ENCODE results near the gene KPNB1.

Gene KPNB1

GRCh38 chr17:47711366-47712099, 61.8 kb downstream of the KPNB1 start:
- peak in 1 of 2 donors; percentile 46 for DNase-seq (ENCODE audit: low read depth in 2 of 2)

DNA sequence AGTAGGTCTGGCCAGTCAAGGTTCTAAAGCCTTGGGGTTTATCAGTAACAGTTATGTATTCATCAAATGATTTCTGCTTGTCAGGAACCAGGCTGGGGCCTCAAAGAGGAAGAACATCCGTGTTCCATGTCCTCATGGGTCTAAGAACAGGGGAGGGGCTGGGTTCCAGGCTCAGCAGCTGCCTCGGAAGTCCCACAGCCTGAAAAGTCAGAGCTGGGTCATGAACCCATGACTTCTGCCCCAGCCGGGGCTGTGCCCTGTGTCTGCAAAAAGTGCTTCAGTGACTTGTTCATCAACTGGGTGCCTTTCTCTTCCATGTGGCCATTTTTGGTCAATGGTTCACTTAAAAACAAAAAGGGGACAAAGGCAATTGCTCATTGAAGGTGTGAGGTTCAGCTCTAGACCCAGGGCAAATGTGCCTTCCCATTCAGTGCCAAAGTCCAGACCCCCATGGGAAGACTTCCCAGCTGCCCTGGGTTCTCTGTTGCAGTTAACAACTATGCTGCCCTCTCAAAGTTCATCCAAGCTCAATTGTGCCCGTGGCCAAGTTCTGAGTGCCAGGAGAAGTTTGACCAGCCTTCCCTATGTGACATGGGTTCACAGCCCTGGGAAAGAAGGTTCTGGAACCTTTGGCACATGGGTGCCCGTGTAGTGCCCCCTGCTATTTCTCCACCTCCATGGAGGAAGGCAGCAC, 62.8 kb downstream of the KPNB1 start:
- DNase-seq (ENCODE audit: low read depth in 2 of 2) = no peak

GRCh38 chr17:47713980-47714700, 64.4 kb downstream of the KPNB1 start:
- no peak for DNase-seq (ENCODE audit: low read depth in 2 of 2)

DNA sequence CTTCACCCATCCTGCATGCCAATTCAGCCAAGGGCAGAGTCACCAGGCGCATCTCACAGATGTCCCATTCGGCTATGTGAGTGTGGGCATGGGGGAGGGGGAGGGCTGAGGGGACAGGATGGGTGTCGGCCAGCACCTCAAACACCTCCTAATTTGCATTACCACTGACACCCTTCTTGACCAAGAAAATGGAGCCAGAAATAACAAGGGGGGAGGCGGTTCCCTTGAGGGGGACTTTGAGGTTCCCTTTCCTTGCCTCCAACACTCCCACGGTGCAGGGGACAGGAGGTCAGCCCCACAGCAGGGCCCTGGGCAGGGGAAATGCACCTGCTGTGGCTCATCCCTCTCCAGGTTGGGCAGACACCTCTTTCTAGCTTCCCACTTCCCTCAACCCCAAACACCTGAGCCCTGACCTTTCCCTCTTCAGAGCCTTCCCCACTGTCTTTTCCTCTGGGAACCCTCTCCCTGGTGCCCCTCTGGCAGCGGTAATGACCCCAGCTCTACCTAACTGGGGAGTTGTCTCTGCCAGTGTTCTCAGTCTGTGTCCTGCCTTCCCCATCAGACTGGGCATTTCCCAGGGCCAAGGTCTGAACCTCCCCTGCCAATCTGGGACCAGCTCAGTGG, 65.2 kb downstream of the KPNB1 start:
- DNase-seq (ENCODE audit: low read depth in 2 of 2) = no peak

- no peak for DNase-seq (ENCODE audit: low read depth in 2 of 2)
Observed at GRCh38 chr17:47715669-47716325, 66.1 kb downstream of the KPNB1 start.

DNA sequence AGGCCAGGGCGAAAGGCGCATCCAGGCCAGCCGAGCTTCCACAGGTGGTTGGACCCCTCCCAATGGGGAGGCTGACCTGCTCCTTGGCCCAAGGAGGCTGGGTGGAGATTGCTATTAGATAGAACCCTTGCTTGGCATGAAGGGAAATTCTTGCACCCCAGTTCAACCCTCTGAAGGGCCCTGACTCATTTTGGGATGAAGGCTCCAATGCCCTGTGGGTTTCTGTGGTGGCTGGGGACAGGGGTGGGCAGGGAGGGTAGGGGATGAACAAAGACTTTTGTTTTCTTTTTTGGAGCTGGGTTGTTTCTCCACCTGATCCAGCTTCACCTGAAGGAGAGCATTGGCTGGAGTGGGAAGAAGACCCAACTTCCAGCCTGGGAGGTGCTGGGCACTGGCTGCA, 66.7 kb downstream of the KPNB1 start:
- DNase-seq (ENCODE audit: low read depth in 2 of 2) = no peak

DNA sequence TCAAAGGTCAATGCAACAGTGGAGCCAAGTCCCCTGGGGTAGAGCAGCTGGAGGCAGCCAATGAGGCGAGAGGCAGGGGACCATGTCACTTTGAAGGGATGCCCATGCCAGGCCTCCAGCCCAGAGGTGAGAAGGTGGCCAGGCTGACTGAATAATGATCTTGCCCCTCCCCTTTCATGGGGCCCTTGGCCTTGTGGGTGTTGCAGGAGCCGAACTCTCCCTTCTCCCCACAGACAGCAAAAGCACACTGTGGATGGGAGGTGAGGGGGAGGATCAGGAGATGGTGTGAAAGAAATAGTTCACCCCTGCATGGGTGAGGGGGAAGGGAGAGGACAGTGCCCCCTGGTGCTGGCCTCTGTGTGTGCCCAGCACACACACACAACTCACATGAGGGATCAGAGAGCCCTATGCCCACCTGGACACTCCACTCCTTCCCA, 67.6 kb downstream of the KPNB1 start:
- DNase-seq (ENCODE audit: low read depth in 2 of 2) = peak in 1 of 2 donors; percentile 44

GRCh38 chr17:47717979-47718621, 68.4 kb downstream of the KPNB1 start:
- peak; percentile 65 to 66 for DNase-seq (ENCODE audit: low read depth in 2 of 2)

DNA sequence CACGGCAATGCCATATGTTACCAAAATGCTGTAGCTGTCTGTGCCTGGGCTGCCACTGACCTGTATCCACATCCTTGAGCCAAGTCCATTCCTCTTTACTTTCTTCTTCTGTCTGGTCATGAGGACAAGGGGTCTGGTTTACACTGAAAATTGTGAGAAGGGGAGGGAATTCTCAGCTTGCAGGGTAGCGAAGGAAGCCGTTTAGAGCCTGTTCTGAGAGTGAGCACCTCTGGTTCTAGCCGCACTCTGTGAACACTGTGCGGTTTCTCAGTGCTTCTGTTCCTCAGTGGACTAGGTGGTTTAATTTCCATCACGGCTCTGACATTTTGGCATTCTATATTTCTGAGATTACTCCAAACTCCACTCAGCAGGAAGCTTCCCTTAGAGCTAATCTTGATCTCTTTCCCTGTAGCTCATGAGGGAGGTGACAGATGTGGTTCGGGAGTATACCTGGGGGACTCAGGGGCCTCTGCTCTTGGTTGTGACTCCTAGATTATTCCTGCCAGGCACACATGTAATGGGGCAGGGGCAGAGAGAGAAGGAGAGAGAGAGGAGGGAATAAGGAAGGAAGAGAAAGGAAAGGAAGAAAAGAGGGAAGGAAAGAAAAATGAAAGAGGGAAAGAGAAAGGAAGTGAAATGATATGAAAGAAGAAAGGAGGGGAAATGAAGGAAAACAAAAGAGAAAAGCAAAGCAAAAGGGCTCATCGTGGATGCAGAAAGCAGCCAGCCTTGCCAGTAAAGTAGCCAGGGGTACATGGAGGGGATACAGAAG, 69.1 kb downstream of the KPNB1 start:
- DNase-seq (ENCODE audit: low read depth in 2 of 2) = no peak

- DNase-seq (ENCODE audit: low read depth in 2 of 2) = peak; percentile 68 to 80
Observed at GRCh38 chr17:47719411-47720152, 69.9 kb downstream of the KPNB1 start.

GRCh38 chr17:47720196-47720595, 70.5 kb downstream of the KPNB1 start:
- DNase-seq (ENCODE audit: low read depth in 2 of 2) = no peak

GRCh38 chr17:47720754-47721533, 71.2 kb downstream of the KPNB1 start:
- DNase-seq (ENCODE audit: low read depth in 2 of 2) = peak; percentile 96 to 99

DNA sequence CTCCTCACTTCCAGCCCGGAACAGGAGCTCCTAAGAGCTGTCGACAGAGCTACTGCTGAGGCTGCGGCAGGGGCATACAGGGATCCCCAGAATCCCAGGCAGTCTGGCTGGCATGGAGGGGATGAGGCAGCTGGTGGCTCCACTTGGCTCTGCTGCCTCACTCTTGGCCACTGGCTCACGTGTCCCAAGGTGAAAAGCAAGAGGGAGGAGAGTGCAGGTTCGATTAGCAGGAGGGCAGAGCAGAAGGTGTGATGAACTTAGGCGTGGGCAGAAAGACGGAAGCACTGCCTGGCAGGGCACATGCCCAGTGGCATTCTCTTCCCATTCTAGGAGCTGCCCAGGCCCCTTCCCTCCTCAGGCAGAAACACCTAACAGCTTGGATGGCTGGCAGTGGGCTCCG, 72.0 kb downstream of the KPNB1 start:
- no peak for DNase-seq (ENCODE audit: low read depth in 2 of 2)

DNA sequence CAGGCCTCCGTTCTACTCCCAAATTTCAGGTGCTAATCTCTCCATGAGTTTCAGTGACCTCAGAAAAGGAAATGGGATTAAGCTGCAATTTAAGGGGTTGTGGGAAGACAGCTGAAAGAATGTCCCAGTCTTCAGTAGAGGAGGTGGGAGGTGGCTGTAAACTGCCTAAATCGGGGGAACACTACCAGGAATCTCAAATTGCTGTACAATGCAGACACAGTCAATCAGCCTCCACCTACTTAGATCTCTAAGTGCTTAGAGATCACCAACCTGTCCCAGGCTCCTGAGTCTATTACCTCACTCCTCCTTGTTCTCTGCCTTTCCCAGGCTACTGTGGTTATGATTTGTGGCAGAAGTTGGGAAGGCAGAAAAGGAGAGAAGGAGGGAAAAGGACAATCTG, 75.0 kb downstream of the KPNB1 start:
- DNase-seq (ENCODE audit: low read depth in 2 of 2) = no peak

DNA sequence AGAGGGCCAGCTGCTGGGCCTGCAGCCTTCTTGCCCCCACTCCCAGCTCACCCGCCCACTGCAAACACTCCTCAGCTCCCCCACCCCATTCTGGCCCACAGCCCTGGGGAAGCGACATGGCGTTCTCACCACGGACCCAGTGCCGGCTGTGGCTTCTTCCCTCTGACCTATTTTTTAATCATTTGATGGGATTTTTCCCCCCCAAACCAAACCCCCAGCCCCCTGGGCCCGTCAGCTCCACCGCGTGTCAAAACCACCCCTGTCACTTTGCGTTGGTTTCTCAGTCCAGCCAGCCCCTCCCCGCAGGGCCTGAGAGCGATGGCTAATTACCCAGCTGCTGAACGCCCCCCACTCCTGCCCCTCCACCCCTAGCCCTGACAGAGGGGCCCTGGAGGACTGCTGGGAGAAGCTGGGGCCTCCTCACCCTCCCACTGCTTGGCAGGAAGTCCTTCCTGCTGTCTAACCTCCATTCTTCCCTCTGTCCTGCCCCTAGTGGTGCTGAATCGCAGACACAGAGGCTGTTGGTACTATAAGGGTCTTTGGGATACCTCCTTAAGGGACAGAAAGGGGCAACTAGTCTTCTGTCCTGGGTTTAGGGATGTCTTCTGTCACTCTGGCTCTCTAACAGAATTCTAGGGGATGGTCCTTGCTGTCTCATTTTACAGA, 75.9 kb downstream of the KPNB1 start:
- no peak for DNase-seq (ENCODE audit: low read depth in 2 of 2)

DNA sequence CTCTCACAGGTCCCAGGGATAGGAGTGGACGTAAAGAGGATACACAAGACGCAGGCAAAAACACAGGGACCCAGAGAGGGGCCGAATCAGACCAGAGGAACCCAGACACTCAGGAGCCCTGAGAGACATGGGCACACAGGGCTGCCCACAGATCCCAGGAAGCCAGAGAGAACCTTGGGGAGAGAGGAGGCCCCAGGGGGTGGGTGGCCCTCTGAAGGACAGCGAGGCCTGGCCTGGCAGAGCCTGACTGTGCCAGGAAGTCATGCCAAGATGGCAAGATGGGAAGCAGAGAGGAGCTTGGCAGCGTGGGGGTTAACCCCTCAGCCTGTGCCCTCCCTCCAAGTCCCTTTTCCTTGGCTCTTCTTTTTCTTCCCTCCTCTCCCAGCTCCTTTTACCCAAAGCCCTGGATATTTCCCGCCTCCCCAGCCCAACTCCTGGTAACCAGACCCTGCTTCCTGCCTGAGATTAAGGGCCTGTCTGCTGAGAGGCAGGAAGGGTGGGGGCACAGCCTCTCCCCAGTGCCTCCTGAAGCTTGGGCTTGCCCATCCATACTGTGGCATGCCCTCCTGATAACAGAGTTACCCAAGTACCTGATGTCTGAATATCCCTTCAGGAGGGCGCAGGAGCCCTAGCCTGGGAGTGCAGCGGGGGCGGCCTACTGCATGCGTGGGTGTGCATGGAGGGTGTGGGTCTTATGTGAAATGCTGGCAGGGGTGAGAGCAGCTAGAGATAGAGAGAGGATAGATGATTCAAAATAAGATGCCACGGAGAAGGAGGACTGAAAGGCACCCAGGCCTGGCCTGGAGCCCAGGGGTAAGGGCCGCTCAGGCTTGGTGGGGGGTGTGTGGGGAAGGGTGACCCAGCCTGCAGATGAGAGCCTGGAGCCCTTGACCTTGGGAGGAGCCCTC, 77.3 kb downstream of the KPNB1 start:
- no peak for DNase-seq (ENCODE audit: low read depth in 2 of 2)

DNA sequence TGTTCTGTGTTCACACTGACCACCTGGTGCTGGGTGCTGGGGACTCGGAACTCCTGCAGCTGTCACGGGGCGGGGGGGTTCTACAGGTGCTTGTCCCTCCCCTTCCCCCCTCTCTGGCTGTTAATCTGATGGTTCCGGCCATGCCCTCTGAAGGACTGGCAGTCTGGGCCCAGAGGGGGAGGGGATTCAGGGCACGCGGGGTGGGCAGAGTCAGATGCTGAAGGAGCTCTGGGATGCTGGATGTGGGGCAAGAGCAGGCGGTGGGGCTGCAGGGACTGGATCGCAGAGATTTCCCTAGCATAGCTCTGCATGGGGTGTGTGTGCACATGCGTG, 78.0 kb downstream of the KPNB1 start:
- no peak for DNase-seq (ENCODE audit: low read depth in 2 of 2)

Measured in stimulated activated CD8-positive, alpha-beta memory T cell treated with anti-CD3 and anti-CD28 coated beads, Interleukin-7, amount 100 ng/mL, for 4 hours (primary cell).